ENCODE measurements around the gene BLMH. TPM values are rescaled to one million over a fixed set of nuclear protein-coding genes. Genes with fewer than 3 reads are reported as not detected.
A peak's percentile ranks its signal among the peaks of the same experiment; 100 is the strongest.

Gene BLMH
- total RNA-seq: 85.9 and 87.1 TPM in 2 replicates
- long read RNA-seq, transcript BLMH-201 (12 exons, 2,365 nt): major isoform, 302 of 348 reads
- long read RNA-seq, partial matches to known transcripts: 20 of 348 reads
- long read RNA-seq, other reads (novel, unspliced or antisense): 26 of 348 reads

GRCh38 chr17:30291543-30292285 is at the start of gene BLMH:
BLMH (minus strand) TSS chr17:30291944; CDS start chr17:30291819, 125 bp downstream.
- H3K36me3 Mint-ChIP-seq (ENCODE audit: low read depth): peaks cover 2% of the 10 kb centered on the region
- TF ChIP-seq CTCF (conservative IDR thresholded peaks at IDR 0.05): no peak
- peak within 1 kb of the TSS; percentile 93 for H3K4me3 Mint-ChIP-seq
- no peaks in the 10 kb centered on the region for H3K9me3 Mint-ChIP-seq
- DNase-seq (ENCODE audit: low read depth, low spot score): peak; percentile 64
- peak within 1 kb of the TSS; percentile 53 for H3K27ac Mint-ChIP-seq (ENCODE audit: unreplicated experiment)
- peaks cover 4% of the 10 kb centered on the region for H3K27me3 Mint-ChIP-seq (ENCODE audit: low read depth)
- H3K4me1 Mint-ChIP-seq: peaks cover 14% of the 10 kb centered on the region

- no peak for TF ChIP-seq CTCF (conservative IDR thresholded peaks at IDR 0.05)
- Mint-ChIP-seq H3K27ac (ENCODE audit: unreplicated experiment) (no peak overlapping the region), H3K9me3 (no peaks in the 10 kb centered on the region), H3K4me3 (no peak overlapping the region), H3K27me3 (ENCODE audit: low read depth) (no peaks in the 10 kb centered on the region), H3K36me3 (ENCODE audit: low read depth) (no peaks in the 10 kb centered on the region), H3K4me1 (peaks cover 54% of the 10 kb centered on the region)
- DNase-seq (ENCODE audit: low read depth, low spot score): no peak
Measured at GRCh38 chr17:30340801-30341356, 49.1 kb upstream of the BLMH start.

GRCh38 chr17:30339086-30339485 is 47.3 kb upstream of the BLMH start:
- no peak overlapping the region for H3K4me3 Mint-ChIP-seq
- H3K9me3 Mint-ChIP-seq: no peaks in the 10 kb centered on the region
- no peak for DNase-seq (ENCODE audit: low read depth, low spot score)
- H3K27ac Mint-ChIP-seq (ENCODE audit: unreplicated experiment): no peak overlapping the region
- no peak for TF ChIP-seq CTCF (conservative IDR thresholded peaks at IDR 0.05)
- no peaks in the 10 kb centered on the region for H3K36me3 Mint-ChIP-seq (ENCODE audit: low read depth)
- H3K4me1 Mint-ChIP-seq: peaks cover 44% of the 10 kb centered on the region
- no peaks in the 10 kb centered on the region for H3K27me3 Mint-ChIP-seq (ENCODE audit: low read depth)

GRCh38 chr17:30337393-30337999 is 45.8 kb upstream of the BLMH start:
- no peak for DNase-seq (ENCODE audit: low read depth, low spot score)
- Mint-ChIP-seq H3K27me3 (ENCODE audit: low read depth) (no peaks in the 10 kb centered on the region), H3K9me3 (no peaks in the 10 kb centered on the region), H3K27ac (ENCODE audit: unreplicated experiment) (peak overlapping the region; percentile 95), H3K4me3 (no peak overlapping the region), H3K4me1 (peaks cover 37% of the 10 kb centered on the region), H3K36me3 (ENCODE audit: low read depth) (no peaks in the 10 kb centered on the region)
- TF ChIP-seq CTCF (conservative IDR thresholded peaks at IDR 0.05): no peak

GRCh38 chr17:30336369-30337171 is 44.8 kb upstream of the BLMH start:
- Mint-ChIP-seq H3K36me3 (ENCODE audit: low read depth) (no peaks in the 10 kb centered on the region), H3K4me1 (peaks cover 31% of the 10 kb centered on the region), H3K27ac (ENCODE audit: unreplicated experiment) (no peak overlapping the region), H3K9me3 (no peaks in the 10 kb centered on the region), H3K27me3 (ENCODE audit: low read depth) (no peaks in the 10 kb centered on the region), H3K4me3 (no peak overlapping the region)
- peak; percentile 37 for DNase-seq (ENCODE audit: low read depth, low spot score)
- TF ChIP-seq CTCF (conservative IDR thresholded peaks at IDR 0.05): peak; percentile 77
